GM12878 (cell line): ENCODE results near the gene OGDHL. TPM values are rescaled to one million over a fixed set of nuclear protein-coding genes. Genes with fewer than 3 reads are reported as not detected.

ENCODE experiments used
- ATAC-seq: fragments of 200-7000 bp; cut with Tn5 transposase; 3 replicates; pipeline ENCODE4 v1.9.1; 2020; ENCODE audit warnings: mild to moderate bottlenecking, moderate library complexity
- BruUV-seq: library from RNA; stranded (reverse); fragments of 400-500 nt; replicated peaks from 2 replicates; lab custom pipeline; 2021; lab: Mats Ljungman, UMichigan
- CTCF ChIA-PET: fragments of 300-600 bp; sonication (Branson Sonifier 250); formaldehyde crosslinking; extraction: SDS; loops from one replicate; lab custom pipeline; 2021; ENCODE audit warnings: inconsistent platforms; lab: Yijun Ruan, JAX
- POLR2A ChIA-PET: fragments of 350-600 bp; formaldehyde crosslinking; extraction: SDS; loops from one replicate; lab custom pipeline; 2021; ENCODE audit warnings: inconsistent platforms; lab: Charles Lee
- RAD21 ChIA-PET: fragments of 300-600 bp; sonication (Branson Sonifier 250); formaldehyde crosslinking; loops from one replicate; lab custom pipeline; 2023; ENCODE audit warnings: antibody characterized with exemption; ENCODE audit not compliant: unreplicated experiment; lab: Charles Lee
- SMC1A ChIA-PET: fragments of 300-600 bp; sonication (Branson Sonifier 250); formaldehyde crosslinking; loops from one replicate; lab custom pipeline; 2023; ENCODE audit not compliant: unreplicated experiment, uncharacterized antibody; lab: Charles Lee
- DNase-seq: peaks from one replicate; pipeline ENCODE4 v3.0.0-alpha.2; 2011; ENCODE audit warnings: low read depth, low spot score
- FAIRE-seq: peaks from 3 replicates; lab custom pipeline; 2011; peaks lifted over from hg19 to GRCh38; lab: Jason Lieb, UNC
- H2AFZ ChIP-seq: 2 replicates; pipeline ENCODE4 v1.6.0; 2011; ENCODE audit warnings: low read depth, low read length, control low read depth; ENCODE audit not compliant: control insufficient read depth
- H3K27ac ChIP-seq: 2 replicates; pipeline ENCODE4 v1.5.1; 2011; ENCODE audit warnings: control low read depth; ENCODE audit not compliant: control insufficient read depth, insufficient read depth
- H3K27me3 ChIP-seq, 2 experiments: replicated peaks in 1 of 2; 2 replicates each; pipeline versions ENCODE4 v1.6.0 to v1.6.1; 2011; ENCODE audit warnings: low read length in 1 of 2; ENCODE audit not compliant: control insufficient read depth in 2 of 2, insufficient read depth in 2 of 2
- H3K36me3 ChIP-seq, 2 experiments: 2 replicates each; pipeline ENCODE4 v1.5.1; 2011; ENCODE audit warnings: low read length in 1 of 2; ENCODE audit not compliant: control insufficient read depth in 2 of 2, insufficient read depth in 2 of 2
- H3K4me1 ChIP-seq: 2 replicates; pipeline ENCODE4 v1.6.1; 2011; ENCODE audit warnings: mild to moderate bottlenecking, low read length, moderate library complexity, mixed read lengths; ENCODE audit not compliant: control insufficient read depth, insufficient read depth
- H3K4me2 ChIP-seq: 2 replicates; pipeline ENCODE4 v1.6.0; 2011; ENCODE audit warnings: control low read depth; ENCODE audit not compliant: control insufficient read depth, insufficient read depth
- H3K4me3 ChIP-seq: fragments of 200-600 bp; sonication (generic); 2 replicates; pipeline ENCODE4 v1.5.1; 2016
- H3K79me2 ChIP-seq: 2 replicates; pipeline ENCODE4 v1.6.0; 2011; ENCODE audit warnings: low read length; ENCODE audit not compliant: control insufficient read depth, insufficient read depth
- H3K9ac ChIP-seq: 2 replicates; pipeline ENCODE4 v1.8.0; 2011; ENCODE audit warnings: low read length, control low read depth, mixed read lengths; ENCODE audit not compliant: control insufficient read depth, insufficient read depth
- H3K9me3 ChIP-seq: replicated peaks from 3 replicates; pipeline ENCODE4 v1.5.1; 2011; ENCODE audit warnings: mild to moderate bottlenecking, low read length; ENCODE audit not compliant: control insufficient read depth, insufficient read depth
- H4K20me1 ChIP-seq: 2 replicates; pipeline ENCODE4 v1.6.0; 2011; ENCODE audit not compliant: control insufficient read depth, insufficient read depth
- MEF2A ChIP-seq: IDR thresholded peaks from 2 replicates; pipeline ENCODE4 v1.6.1; 2011; ENCODE audit warnings: low read depth, mild to moderate bottlenecking, low read length, moderate library complexity; ENCODE audit not compliant: insufficient read depth
- MEF2B ChIP-seq: fragments of 450-650 bp; IDR thresholded peaks from 2 replicates; pipeline ENCODE4 v1.6.1; 2018; ENCODE audit warnings: mild to moderate bottlenecking, moderate library complexity; ENCODE audit not compliant: partially characterized antibody, poor library complexity, severe bottlenecking
- NR2C2 ChIP-seq: IDR thresholded peaks from 2 replicates; pipeline ENCODE4 v1.6.1; 2011; ENCODE audit warnings: borderline replicate concordance, low read depth; ENCODE audit not compliant: control insufficient read depth, insufficient read length
- NRF1 ChIP-seq: conservative IDR thresholded peaks from 2 replicates; pipeline ENCODE4 v1.6.1; 2011; ENCODE audit warnings: mild to moderate bottlenecking, low read depth, low read length, improper control_type of control experiment
- SIN3A ChIP-seq: IDR thresholded peaks from 2 replicates; pipeline ENCODE4 v1.6.1; 2012; ENCODE audit warnings: low read depth, low read length, improper control_type of control experiment
- SMAD1 ChIP-seq: fragments of 450-650 bp; IDR thresholded peaks from 2 replicates; pipeline ENCODE4 v1.6.1; 2018; ENCODE audit warnings: mild to moderate bottlenecking, low read depth; ENCODE audit not compliant: partially characterized antibody
- SRF ChIP-seq, 2 experiments: IDR thresholded peaks; 2 replicates each; pipeline ENCODE4 v1.6.1; 2011; ENCODE audit warnings: low read depth in 2 of 2, low read length in 2 of 2, mild to moderate bottlenecking in 1 of 2, moderate library complexity in 1 of 2
- TAF1 ChIP-seq: IDR thresholded peaks from 2 replicates; pipeline ENCODE4 v1.6.1; 2011; ENCODE audit warnings: mild to moderate bottlenecking, low read depth, low read length, borderline replicate concordance
- YY1 ChIP-seq: IDR thresholded peaks from 2 replicates; pipeline ENCODE4 v1.6.1; 2011; ENCODE audit warnings: low read depth, mild to moderate bottlenecking, low read length
- WGBS: methylation state at CpG from one replicate; pipeline ENCODE4 v1.1.6; 2016; ENCODE audit warnings: low lambda C conversion rate; ENCODE audit not compliant: insufficient replicate concordance, insufficient coverage; ENCODE audit errors: missing lambda C conversion rate; 5-methylcytosine and 5-hydroxymethylcytosine counted together
- in situ Hi-C: fragments of 300-500 bp; cut with MboI; formaldehyde crosslinking; loops from 9 replicates; pipeline ENCODE4 v1.14.3; 2018; ENCODE audit warnings: mixed read lengths
- intact Hi-C: fragments of 100-400 bp; cut with micrococcal nuclease; formaldehyde crosslinking; loops from one replicate; pipeline ENCODE4 v1.14.2; 2022; ENCODE audit not compliant: unreplicated experiment
- polyA plus RNA-seq, 11 experiments: library from polyadenylated mRNA; depleted of rRNA in 4 of 11; unstranded in 6 of 11; stranded (reverse) in 5 of 11; fragments of >200 nt; fragmentation: Nextera tagmentation in 4 of 11; fragmentation: Illumina TruSeq in 1 of 11; extraction: Ambion mirVana in 4 of 11; extraction: Trizol in 1 of 11; gene quantifications; 1 replicate in 1 of 11; 2 replicates in 10 of 11; pipeline versions ENCODE4 v1.2.1 to v1.2.3, GENCODE V29; 2011 to 2016; ENCODE audit warnings: inconsistent platforms in 2 of 11, missing spikeins in 2 of 11, low read depth in 1 of 11
- total RNA-seq, 4 experiments: library from RNA; depleted of rRNA in 3 of 4; stranded (reverse); fragments of >200 nt in 3 of 4; fragmentation: Illumina TruSeq in 1 of 4; extraction: Trizol in 1 of 4; gene quantifications; 2 replicates each; pipeline versions ENCODE4 v1.2.1 to v1.2.3, GENCODE V29; 2013 to 2021
- TF ChIP-seq, protein P1 (sequence below): fragments of 450-650 bp; IDR thresholded peaks from 2 replicates; pipeline ENCODE4 v1.6.1; 2018; ENCODE audit warnings: borderline replicate concordance, mild to moderate bottlenecking; ENCODE audit not compliant: partially characterized antibody

Gene OGDHL
- total and polyA plus RNA-seq, 10 of the 15 experiments (the other 5 are each of a cell fraction or from before 2014, with no cell fraction given): 0.02 to 13.3 (median 0.34) TPM

DNA sequence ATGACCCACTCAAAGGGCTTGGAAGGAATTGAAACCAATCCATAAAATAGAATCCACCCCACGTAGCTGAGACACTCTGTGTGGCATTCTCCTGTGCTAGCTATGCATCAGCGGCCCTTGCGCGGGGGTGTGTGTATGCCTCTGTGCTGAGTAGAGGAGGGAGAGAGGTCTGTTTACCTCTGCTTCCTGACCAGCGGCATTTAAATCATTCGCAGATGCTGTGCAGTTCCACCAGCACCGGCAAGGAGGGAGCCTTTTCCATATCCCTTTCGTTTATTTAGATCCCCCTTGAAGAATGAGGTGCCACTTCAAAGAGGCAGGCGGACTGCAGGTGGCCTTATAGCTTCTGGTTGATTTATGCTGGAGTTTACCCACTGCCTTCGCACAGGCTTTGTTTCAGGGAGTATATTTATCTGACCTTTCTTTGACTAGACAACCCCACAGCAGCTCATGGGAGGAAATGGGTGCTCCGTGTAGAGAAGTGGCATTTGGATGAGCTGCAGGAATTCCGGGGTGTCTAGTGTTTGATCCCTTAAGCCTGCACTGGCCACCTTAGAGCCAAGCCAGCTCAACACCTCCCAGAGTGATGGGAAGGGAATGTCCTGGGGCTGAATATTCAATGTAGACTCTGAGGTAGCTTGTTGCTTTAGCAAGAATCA lies 71.3 kb downstream of the OGDHL start:
- ChIA-PET POLR2A (no interaction called here), RAD21 (no interaction called here), CTCF (no interaction called here), SMC1A (no interaction called here)
- WGBS: 17% methylated on average over 12 of the region's 12 CpGs
- no peak overlapping the region for H3K27ac ChIP-seq
- FAIRE-seq (no peak), DNase-seq (no peak)
- no peak overlapping the region for H3K4me3 ChIP-seq
- H3K9me3 ChIP-seq: no peaks in the 10 kb centered on the region; the same call in 2 of the 3 replicates
- H3K4me2 ChIP-seq: no peak overlapping the region
- no peaks in the 10 kb centered on the region for H3K36me3 ChIP-seq
- no peak overlapping the region for H3K9ac ChIP-seq
- intact Hi-C loops: no loop called here
- no TSS peak for BruUV-seq
- H3K79me2 ChIP-seq: no peaks in the 10 kb centered on the region
- no peaks in the 10 kb centered on the region for H3K4me1 ChIP-seq
- peaks cover 10 to 13% of the 10 kb centered on the region in 2 experiments; a peak in 3 of 4 replicates for H3K27me3 ChIP-seq
- no peaks in the 10 kb centered on the region for H4K20me1 ChIP-seq
- TF ChIP-seq YY1: no peak
- TF ChIP-seq TAF1: no peak
- TF ChIP-seq MEF2B: no peak
- TF ChIP-seq, protein P1, sequence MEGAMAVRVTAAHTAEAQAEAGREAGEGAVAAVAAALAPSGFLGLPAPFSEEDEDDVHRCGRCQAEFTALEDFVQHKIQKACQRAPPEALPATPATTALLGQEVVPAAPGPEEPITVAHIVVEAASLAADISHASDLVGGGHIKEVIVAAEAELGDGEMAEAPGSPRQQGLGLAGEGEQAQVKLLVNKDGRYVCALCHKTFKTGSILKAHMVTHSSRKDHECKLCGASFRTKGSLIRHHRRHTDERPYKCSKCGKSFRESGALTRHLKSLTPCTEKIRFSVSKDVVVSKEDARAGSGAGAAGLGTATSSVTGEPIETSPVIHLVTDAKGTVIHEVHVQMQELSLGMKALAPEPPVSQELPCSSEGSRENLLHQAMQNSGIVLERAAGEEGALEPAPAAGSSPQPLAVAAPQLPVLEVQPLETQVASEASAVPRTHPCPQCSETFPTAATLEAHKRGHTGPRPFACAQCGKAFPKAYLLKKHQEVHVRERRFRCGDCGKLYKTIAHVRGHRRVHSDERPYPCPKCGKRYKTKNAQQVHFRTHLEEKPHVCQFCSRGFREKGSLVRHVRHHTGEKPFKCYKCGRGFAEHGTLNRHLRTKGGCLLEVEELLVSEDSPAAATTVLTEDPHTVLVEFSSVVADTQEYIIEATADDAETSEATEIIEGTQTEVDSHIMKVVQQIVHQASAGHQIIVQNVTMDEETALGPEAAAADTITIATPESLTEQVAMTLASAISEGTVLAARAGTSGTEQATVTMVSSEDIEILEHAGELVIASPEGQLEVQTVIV: no peak
- no peak for TF ChIP-seq SIN3A
- TF ChIP-seq SMAD1: no peak
- TF ChIP-seq NR2C2: no peak
- no peak for TF ChIP-seq NRF1
- no peak for TF ChIP-seq MEF2A
- TF ChIP-seq SRF (IDR thresholded peaks at IDR 0.05; ENCODE audit: low read depth in 2 of 2, low read length in 2 of 2): no peak
- TF ChIP-seq, all 136 proteins: peak for 0
- in situ Hi-C loops: no loop called here
- H2AFZ ChIP-seq: no peak overlapping the region
- no peak for ATAC-seq
